GM23338 (cell line): ENCODE data around the gene PHLDA3.

Experiments
- CREB1 ChIP-seq: fragments of 250-450 bp; sonication (Bioruptor Pico); IDR thresholded peaks from 2 replicates; pipeline ENCODE4 v1.5.0; 2020; ENCODE audit warnings: low read depth, mild to moderate bottlenecking, moderate library complexity
- EZH2 ChIP-seq: fragments of 200-600 bp; sonication (generic); IDR thresholded peaks from one replicate; pipeline ENCODE4 v1.8.0; 2017; ENCODE audit warnings: antibody characterized with exemption, mild to moderate bottlenecking, low read depth; ENCODE audit not compliant: unreplicated experiment
- EZH2phosphoT487 ChIP-seq: fragments of 200-600 bp; sonication (generic); IDR thresholded peaks from one replicate; pipeline ENCODE4 v1.8.1; 2018; ENCODE audit warnings: antibody characterized with exemption; ENCODE audit not compliant: unreplicated experiment
- POLR2AphosphoS5 ChIP-seq: IDR thresholded peaks from 2 replicates; pipeline ENCODE4 v1.6.1; 2016; ENCODE audit warnings: antibody characterized with exemption, low read depth
- STAT1 ChIP-seq: IDR thresholded peaks from one replicate; pipeline ENCODE4 v1.6.1; 2016; ENCODE audit warnings: antibody characterized with exemption; ENCODE audit not compliant: unreplicated experiment
- ZNF114 ChIP-seq: fragments of 250-450 bp; sonication (Bioruptor Pico); IDR thresholded peaks from 2 replicates; pipeline ENCODE4 v1.5.0; 2020; ENCODE audit warnings: mild to moderate bottlenecking, moderate library complexity
- TF ChIP-seq, protein P1 (sequence below), 2 experiments: fragments of 200-600 bp in 1 of 2; sonication (generic) in 1 of 2; conservative IDR thresholded peaks; 2 replicates each; pipeline versions ENCODE4 v1.5.1 to v1.6.1; 2016 to 2017; ENCODE audit warnings: antibody characterized with exemption in 2 of 2, low read depth in 2 of 2, mild to moderate bottlenecking in 2 of 2, moderate library complexity in 1 of 2
- TF ChIP-seq, protein P2 (sequence below): IDR thresholded peaks from one replicate; pipeline ENCODE4 v1.6.1; 2018; ENCODE audit warnings: antibody characterized with exemption; ENCODE audit not compliant: unreplicated experiment
- TF ChIP-seq, protein P3 (sequence below): IDR thresholded peaks from 2 replicates; pipeline ENCODE4 v1.6.1; 2016; ENCODE audit warnings: antibody characterized with exemption

DNA sequence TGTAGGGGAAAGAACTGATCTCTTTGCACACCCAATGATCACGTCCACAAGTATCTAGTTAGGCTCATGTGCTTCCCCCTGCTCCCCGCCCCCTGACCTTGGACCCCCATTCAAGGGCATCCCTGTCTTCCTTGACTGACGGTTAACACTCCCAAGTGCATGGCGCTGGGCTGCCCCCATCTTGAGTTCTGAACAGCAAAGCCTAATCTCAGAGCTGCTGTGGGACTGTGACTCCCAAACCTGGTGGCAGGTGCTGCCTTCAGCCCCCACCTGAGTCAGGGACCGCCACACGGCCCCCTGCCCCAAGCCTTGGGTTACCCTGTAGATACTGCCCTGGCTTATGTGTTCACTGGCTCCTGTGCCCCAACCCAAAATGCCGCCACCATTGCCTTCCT is 48.4 kb downstream of the PHLDA3 start:
- TF ChIP-seq, protein P1, sequence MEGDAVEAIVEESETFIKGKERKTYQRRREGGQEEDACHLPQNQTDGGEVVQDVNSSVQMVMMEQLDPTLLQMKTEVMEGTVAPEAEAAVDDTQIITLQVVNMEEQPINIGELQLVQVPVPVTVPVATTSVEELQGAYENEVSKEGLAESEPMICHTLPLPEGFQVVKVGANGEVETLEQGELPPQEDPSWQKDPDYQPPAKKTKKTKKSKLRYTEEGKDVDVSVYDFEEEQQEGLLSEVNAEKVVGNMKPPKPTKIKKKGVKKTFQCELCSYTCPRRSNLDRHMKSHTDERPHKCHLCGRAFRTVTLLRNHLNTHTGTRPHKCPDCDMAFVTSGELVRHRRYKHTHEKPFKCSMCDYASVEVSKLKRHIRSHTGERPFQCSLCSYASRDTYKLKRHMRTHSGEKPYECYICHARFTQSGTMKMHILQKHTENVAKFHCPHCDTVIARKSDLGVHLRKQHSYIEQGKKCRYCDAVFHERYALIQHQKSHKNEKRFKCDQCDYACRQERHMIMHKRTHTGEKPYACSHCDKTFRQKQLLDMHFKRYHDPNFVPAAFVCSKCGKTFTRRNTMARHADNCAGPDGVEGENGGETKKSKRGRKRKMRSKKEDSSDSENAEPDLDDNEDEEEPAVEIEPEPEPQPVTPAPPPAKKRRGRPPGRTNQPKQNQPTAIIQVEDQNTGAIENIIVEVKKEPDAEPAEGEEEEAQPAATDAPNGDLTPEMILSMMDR (conservative IDR thresholded peaks at IDR 0.05; ENCODE audit: low read depth in 2 of 2) = no peak
- TF ChIP-seq POLR2AphosphoS5 (no peak), EZH2 (no peak), EZH2phosphoT487 (no peak), STAT1 (no peak), CREB1 (no peak), ZNF114 (CRISPR knock-in tag) (no peak)
- TF ChIP-seq, protein P2, sequence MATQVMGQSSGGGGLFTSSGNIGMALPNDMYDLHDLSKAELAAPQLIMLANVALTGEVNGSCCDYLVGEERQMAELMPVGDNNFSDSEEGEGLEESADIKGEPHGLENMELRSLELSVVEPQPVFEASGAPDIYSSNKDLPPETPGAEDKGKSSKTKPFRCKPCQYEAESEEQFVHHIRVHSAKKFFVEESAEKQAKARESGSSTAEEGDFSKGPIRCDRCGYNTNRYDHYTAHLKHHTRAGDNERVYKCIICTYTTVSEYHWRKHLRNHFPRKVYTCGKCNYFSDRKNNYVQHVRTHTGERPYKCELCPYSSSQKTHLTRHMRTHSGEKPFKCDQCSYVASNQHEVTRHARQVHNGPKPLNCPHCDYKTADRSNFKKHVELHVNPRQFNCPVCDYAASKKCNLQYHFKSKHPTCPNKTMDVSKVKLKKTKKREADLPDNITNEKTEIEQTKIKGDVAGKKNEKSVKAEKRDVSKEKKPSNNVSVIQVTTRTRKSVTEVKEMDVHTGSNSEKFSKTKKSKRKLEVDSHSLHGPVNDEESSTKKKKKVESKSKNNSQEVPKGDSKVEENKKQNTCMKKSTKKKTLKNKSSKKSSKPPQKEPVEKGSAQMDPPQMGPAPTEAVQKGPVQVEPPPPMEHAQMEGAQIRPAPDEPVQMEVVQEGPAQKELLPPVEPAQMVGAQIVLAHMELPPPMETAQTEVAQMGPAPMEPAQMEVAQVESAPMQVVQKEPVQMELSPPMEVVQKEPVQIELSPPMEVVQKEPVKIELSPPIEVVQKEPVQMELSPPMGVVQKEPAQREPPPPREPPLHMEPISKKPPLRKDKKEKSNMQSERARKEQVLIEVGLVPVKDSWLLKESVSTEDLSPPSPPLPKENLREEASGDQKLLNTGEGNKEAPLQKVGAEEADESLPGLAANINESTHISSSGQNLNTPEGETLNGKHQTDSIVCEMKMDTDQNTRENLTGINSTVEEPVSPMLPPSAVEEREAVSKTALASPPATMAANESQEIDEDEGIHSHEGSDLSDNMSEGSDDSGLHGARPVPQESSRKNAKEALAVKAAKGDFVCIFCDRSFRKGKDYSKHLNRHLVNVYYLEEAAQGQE = no peak
- TF ChIP-seq, protein P3, sequence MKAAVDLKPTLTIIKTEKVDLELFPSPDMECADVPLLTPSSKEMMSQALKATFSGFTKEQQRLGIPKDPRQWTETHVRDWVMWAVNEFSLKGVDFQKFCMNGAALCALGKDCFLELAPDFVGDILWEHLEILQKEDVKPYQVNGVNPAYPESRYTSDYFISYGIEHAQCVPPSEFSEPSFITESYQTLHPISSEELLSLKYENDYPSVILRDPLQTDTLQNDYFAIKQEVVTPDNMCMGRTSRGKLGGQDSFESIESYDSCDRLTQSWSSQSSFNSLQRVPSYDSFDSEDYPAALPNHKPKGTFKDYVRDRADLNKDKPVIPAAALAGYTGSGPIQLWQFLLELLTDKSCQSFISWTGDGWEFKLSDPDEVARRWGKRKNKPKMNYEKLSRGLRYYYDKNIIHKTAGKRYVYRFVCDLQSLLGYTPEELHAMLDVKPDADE = no peak
